SH-SY5Y (cell line): Measurements from ENCODE around the gene CRYBG3.

Source experiments
- GATA2 ChIP-seq: IDR thresholded peaks from 2 replicates; pipeline ENCODE4 v1.6.1; 2011; ENCODE audit warnings: mild to moderate bottlenecking, low read depth, low read length
- GATA3 ChIP-seq: IDR thresholded peaks from 2 replicates; pipeline ENCODE4 v1.6.1; 2011; ENCODE audit warnings: low read depth, mild to moderate bottlenecking, low read length, moderate library complexity

Gene CRYBG3

GRCh38 chr3:97981886-97982285 is 160.1 kb downstream of the CRYBG3 start:
- no peak for TF ChIP-seq GATA2
- TF ChIP-seq GATA3: no peak

GRCh38 chr3:97983933-97984491 is 162.2 kb downstream of the CRYBG3 start:
- TF ChIP-seq GATA3: no peak
- no peak for TF ChIP-seq GATA2

- TF ChIP-seq GATA2 (no peak), GATA3 (no peak)
These were observed 165.5 kb downstream of the CRYBG3 start for GRCh38 chr3:97987306-97987705.

GRCh38 chr3:97988784-97989568 is 167.2 kb downstream of the CRYBG3 start:
- TF ChIP-seq GATA2 (no peak), GATA3 (no peak)

GRCh38 chr3:97990624-97991292 is 168.9 kb downstream of the CRYBG3 start:
- no peak for TF ChIP-seq GATA3
- no peak for TF ChIP-seq GATA2

- no peak for TF ChIP-seq GATA3
- TF ChIP-seq GATA2: no peak
These were observed 169.5 kb downstream of the CRYBG3 start for GRCh38 chr3:97991293-97991682.

GRCh38 chr3:97992547-97993173 is 170.8 kb downstream of the CRYBG3 start:
- TF ChIP-seq GATA3 (no peak), GATA2 (no peak)

GRCh38 chr3:97993526-97993925 is 171.7 kb downstream of the CRYBG3 start:
- no peak for TF ChIP-seq GATA3
- TF ChIP-seq GATA2: no peak

GRCh38 chr3:97994328-97994945 is 172.6 kb downstream of the CRYBG3 start:
- TF ChIP-seq GATA2 (no peak), GATA3 (no peak)
